H1 (cell line): ENCODE results near the gene CAPN8. TPM values are rescaled to one million over a fixed set of nuclear protein-coding genes. Genes with fewer than 3 reads are reported as not detected.

ENCODE experiments used
- CTCF ChIA-PET: fragments of 300-600 bp; sonication (Branson Sonifier 250); formaldehyde crosslinking; loops from one replicate; lab custom pipeline; 2021; ENCODE audit not compliant: partially characterized antibody; lab: Charles Lee
- POLR2A ChIA-PET: fragments of 300-600 bp; sonication (Branson Sonifier 250); formaldehyde crosslinking; loops from one replicate; lab custom pipeline; 2021; ENCODE audit warnings: inconsistent platforms; ENCODE audit not compliant: partially characterized antibody; lab: Charles Lee
- DNase-seq, 2 experiments: peaks; one replicate each; pipeline versions ENCODE4 v3.0.0 to v3.0.0-alpha.2; 2010 to 2022; ENCODE audit warnings: low spot score in 2 of 2, low read depth in 1 of 2, mixed read lengths in 1 of 2
- FAIRE-seq: peaks from 2 replicates; lab custom pipeline; 2011; peaks lifted over from hg19 to GRCh38; lab: Jason Lieb, UNC
- H2AFZ ChIP-seq: 2 replicates; pipeline ENCODE4 v1.8.1; 2012; ENCODE audit warnings: low read length, inconsistent platforms
- H2AK5ac ChIP-seq: 2 replicates; pipeline ENCODE4 v1.6.1; 2013; ENCODE audit warnings: low read depth, low read length
- H2BK120ac ChIP-seq: replicated peaks from 2 replicates; pipeline ENCODE3; 2013; ENCODE audit warnings: low read depth, low read length, inconsistent platforms
- H2BK12ac ChIP-seq: 2 replicates; pipeline ENCODE4 v1.6.1; 2013; ENCODE audit warnings: low read depth, low read length
- H2BK15ac ChIP-seq: 2 replicates; pipeline ENCODE4 v1.6.1; 2013; ENCODE audit warnings: low read length
- H2BK20ac ChIP-seq: 2 replicates; pipeline ENCODE4 v1.6.1; 2013; ENCODE audit warnings: low read length
- H2BK5ac ChIP-seq: 2 replicates; pipeline ENCODE4 v1.6.1; 2013; ENCODE audit warnings: low read depth, low read length
- H3K14ac ChIP-seq: 2 replicates; pipeline ENCODE4 v1.6.1; 2013; ENCODE audit warnings: inconsistent platforms; ENCODE audit not compliant: insufficient read length
- H3K18ac ChIP-seq: 2 replicates; pipeline ENCODE4 v1.6.1; 2013; ENCODE audit warnings: low read length; ENCODE audit errors: extremely low read depth
- H3K23ac ChIP-seq: 2 replicates; pipeline ENCODE4 v1.6.1; 2013; ENCODE audit warnings: inconsistent platforms; ENCODE audit not compliant: insufficient read length
- H3K23me2 ChIP-seq: 2 replicates; pipeline ENCODE4 v1.6.1; 2013; ENCODE audit warnings: low read depth, low read length
- H3K27ac ChIP-seq: 2 replicates; pipeline ENCODE4 v1.6.1; 2011; ENCODE audit warnings: low read depth, low read length, inconsistent platforms
- H3K27me3 ChIP-seq, 4 experiments: replicated peaks in 1 of 4; 1 replicate in 1 of 4; 2 replicates in 3 of 4; pipeline versions ENCODE4 v1.6.1 to v1.8.1; 2011 to 2013; ENCODE audit warnings: low read length in 3 of 4, mild to moderate bottlenecking in 3 of 4, inconsistent platforms in 2 of 4, mixed read lengths in 2 of 4, moderate library complexity in 1 of 4; ENCODE audit not compliant: control insufficient read depth in 3 of 4, insufficient read depth in 3 of 4; ENCODE audit errors: extremely low read depth in 1 of 4
- H3K36me3 ChIP-seq, 4 experiments: 2 replicates each; pipeline versions ENCODE4 v1.6.1 to v1.8.1; 2011 to 2013; ENCODE audit warnings: mild to moderate bottlenecking in 4 of 4, low read length in 3 of 4, moderate library complexity in 2 of 4, control low read depth in 1 of 4, inconsistent platforms in 1 of 4; ENCODE audit not compliant: insufficient read depth in 4 of 4, control insufficient read depth in 2 of 4
- H3K4ac ChIP-seq: replicated peaks from 2 replicates; pipeline ENCODE3; 2013; ENCODE audit warnings: low read length, low read depth, mixed read lengths, inconsistent platforms; ENCODE audit not compliant: insufficient read length
- H3K4me1 ChIP-seq, 4 experiments: replicated peaks in 1 of 4; 1 replicate in 1 of 4; 2 replicates in 3 of 4; pipeline versions ENCODE4 v1.6.1 to v1.8.1; 2011 to 2013; ENCODE audit warnings: low read length in 3 of 4, inconsistent platforms in 2 of 4, mixed read lengths in 1 of 4; ENCODE audit not compliant: insufficient read depth in 4 of 4, control insufficient read depth in 3 of 4
- H3K4me2 ChIP-seq, 2 experiments: 2 replicates each; pipeline versions ENCODE4 v1.6.1 to v1.8.1; 2011 to 2013; ENCODE audit warnings: low read depth in 2 of 2, low read length in 2 of 2, control low read depth in 1 of 2, inconsistent platforms in 1 of 2, mild to moderate bottlenecking in 1 of 2; ENCODE audit not compliant: insufficient read depth in 1 of 2
- H3K4me3 ChIP-seq, 4 experiments: fragments of 200-600, 300-600 bp in 1 of 4; sonication (generic), shearing (Covaris generic), sonication (Bioruptor Twin) in 1 of 4; 2 replicates each; pipeline versions ENCODE4 v1.5.1 to v1.8.1; 2011 to 2016; ENCODE audit warnings: low read length in 4 of 4, low read depth in 3 of 4, control low read depth in 2 of 4, inconsistent platforms in 2 of 4, mild to moderate bottlenecking in 2 of 4, mixed read lengths in 1 of 4, moderate library complexity in 1 of 4; ENCODE audit not compliant: insufficient read depth in 2 of 4; ENCODE audit errors: extremely low read depth in 1 of 4
- H3K56ac ChIP-seq: replicated peaks from 2 replicates; pipeline ENCODE3; 2013; ENCODE audit warnings: low read depth, mild to moderate bottlenecking, mixed read lengths, low read length, inconsistent platforms; ENCODE audit not compliant: insufficient read length
- H3K79me1 ChIP-seq: 2 replicates; pipeline ENCODE4 v1.6.1; 2013; ENCODE audit warnings: low read depth, low read length, control low read depth
- H3K79me2 ChIP-seq, 2 experiments: 2 replicates each; pipeline versions ENCODE4 v1.6.1 to v1.8.1; 2012 to 2013; ENCODE audit warnings: low read length in 2 of 2, mild to moderate bottlenecking in 2 of 2, inconsistent platforms in 1 of 2; ENCODE audit not compliant: insufficient read depth in 2 of 2, control insufficient read depth in 1 of 2
- H3K9ac ChIP-seq, 4 experiments: replicated peaks in 1 of 4; 1 replicate in 1 of 4; 2 replicates in 3 of 4; pipeline versions ENCODE4 v1.6.1 to v1.8.1; 2011 to 2013; ENCODE audit warnings: low read depth in 3 of 4, low read length in 3 of 4, control low read depth in 2 of 4, mild to moderate bottlenecking in 2 of 4, moderate library complexity in 2 of 4, inconsistent platforms in 1 of 4; ENCODE audit errors: extremely low read depth in 1 of 4
- H3K9me3 ChIP-seq, 2 experiments: 2 replicates each; pipeline versions ENCODE4 v1.6.1 to v1.8.1; 2012 to 2013; ENCODE audit warnings: mild to moderate bottlenecking in 2 of 2, moderate library complexity in 2 of 2, control low read depth in 1 of 2, inconsistent platforms in 1 of 2, low read depth in 1 of 2, low read length in 1 of 2, mixed read lengths in 1 of 2; ENCODE audit not compliant: insufficient read depth in 2 of 2
- H4K20me1 ChIP-seq, 2 experiments: replicated peaks in 1 of 2; 2 replicates each; pipeline versions ENCODE3 to v1.8.1; 2011 to 2013; ENCODE audit warnings: inconsistent platforms in 2 of 2, low read length in 2 of 2, mild to moderate bottlenecking in 1 of 2; ENCODE audit not compliant: insufficient read depth in 2 of 2, control insufficient read depth in 1 of 2
- H4K5ac ChIP-seq: 2 replicates; pipeline ENCODE4 v1.6.1; 2013; ENCODE audit warnings: low read length, low read depth, mixed read lengths, inconsistent platforms; ENCODE audit not compliant: insufficient read length
- H4K8ac ChIP-seq: 2 replicates; pipeline ENCODE4 v1.8.0; 2013; ENCODE audit warnings: mild to moderate bottlenecking, moderate library complexity, low read length, inconsistent platforms; ENCODE audit not compliant: insufficient read depth; ENCODE audit errors: extremely low read depth
- H4K91ac ChIP-seq: replicated peaks from 2 replicates; pipeline ENCODE3; 2013; ENCODE audit warnings: low read length, mixed read lengths, inconsistent platforms; ENCODE audit not compliant: insufficient read length
- GABPA ChIP-seq: IDR thresholded peaks from 2 replicates; pipeline ENCODE4 v1.6.1; 2011; ENCODE audit warnings: mild to moderate bottlenecking, low read length, moderate library complexity, borderline replicate concordance; ENCODE audit not compliant: insufficient read depth
- MAX ChIP-seq: IDR thresholded peaks from 2 replicates; pipeline ENCODE4 v1.6.1; 2012; ENCODE audit warnings: inconsistent platforms
- RFX5 ChIP-seq: IDR thresholded peaks from 2 replicates; pipeline ENCODE4 v1.6.1; 2011; ENCODE audit warnings: low read depth, low read length, improper control_type of control experiment, borderline replicate concordance
- SIN3A ChIP-seq, 2 experiments: IDR thresholded peaks in 1 of 2; conservative IDR thresholded peaks in 1 of 2; 2 replicates each; pipeline ENCODE4 v1.6.1; 2011 to 2012; ENCODE audit warnings: low read length in 2 of 2, improper control_type of control experiment in 1 of 2, low read depth in 1 of 2, mild to moderate bottlenecking in 1 of 2
- SP2 ChIP-seq: IDR thresholded peaks from 2 replicates; pipeline ENCODE4 v1.6.1; 2012; ENCODE audit warnings: mild to moderate bottlenecking, low read length, inconsistent platforms
- SRF ChIP-seq: IDR thresholded peaks from 2 replicates; pipeline ENCODE4 v1.6.1; 2011; ENCODE audit warnings: mild to moderate bottlenecking, low read depth, low read length, moderate library complexity
- TBP ChIP-seq: IDR thresholded peaks from 2 replicates; pipeline ENCODE4 v1.6.1; 2011; ENCODE audit warnings: low read depth, low read length, improper control_type of control experiment
- TEAD4 ChIP-seq: IDR thresholded peaks from 2 replicates; pipeline ENCODE4 v1.6.1; 2012; ENCODE audit warnings: low read depth, low read length, inconsistent platforms, mixed read lengths
- WGBS, 2 experiments: shearing (Covaris generic) in 1 of 2; methylation state at CpG; one replicate each; pipeline versions ENCODE4 v1.1.6 to v1.1.7; 2013 to 2015; ENCODE audit warnings: low lambda C conversion rate in 2 of 2, mixed read lengths in 2 of 2, inconsistent platforms in 1 of 2, low coverage in 1 of 2, missing lambda C conversion rate in 1 of 2; ENCODE audit not compliant: insufficient replicate concordance in 2 of 2, insufficient coverage in 1 of 2, insufficient read length in 1 of 2; ENCODE audit errors: extremely low coverage in 1 of 2, missing lambda C conversion rate in 1 of 2; 5-methylcytosine and 5-hydroxymethylcytosine counted together
- polyA plus RNA-seq, 7 experiments: library from polyadenylated mRNA; depleted of rRNA in 3 of 7; stranded (reverse) in 5 of 7; unstranded in 2 of 7; fragments of >200 nt in 5 of 7; fragments of 200-250 nt in 2 of 7; gene quantifications; 1 replicate in 5 of 7; 2 replicates in 1 of 7; 4 replicates in 1 of 7; pipeline versions ENCODE4 v1.2.1 to v1.2.3, GENCODE V29; 2011 to 2013; ENCODE audit warnings: missing spikeins in 2 of 7, mixed read lengths in 2 of 7
- total RNA-seq: library from RNA; stranded (reverse); fragmentation: NEBNext Ultra II Directional; extraction: Animal tissue kit (Norgen Biotek cat#: 25700); gene quantifications from 2 replicates; pipeline ENCODE4 v1.2.1, GENCODE V29; 2021

Gene CAPN8
- total and polyA plus RNA-seq, 2 of the 8 experiments (the other 6 are each of a cell fraction or from before 2014, with no cell fraction given) = 0.20 to 0.26 TPM

GRCh38 chr1:223621312-223621734 lies 44.2 kb downstream of the CAPN8 start:
- 94% methylated on average over 10 of the region's 10 CpGs; no CpG with 5 or more reads in 1 of the 2 experiments for WGBS, 2 experiments
- POLR2A ChIA-PET = no interaction called here
- FAIRE-seq = no peak

More at GRCh38 chr1:223621312-223621734, 44.2 kb downstream of the CAPN8 start:
- Histone ChIP-seq H2AFZ (no peak overlapping the region), H2BK12ac (no peak overlapping the region), H3K9me3 (no peaks in the 10 kb centered on the region), H4K20me1 (no peaks in the 10 kb centered on the region), H2AK5ac (no peak overlapping the region), H3K4ac (no peak overlapping the region), H4K8ac (no peak overlapping the region), H3K18ac (no peak overlapping the region), H3K27me3 (no peaks in the 10 kb centered on the region), H2BK120ac (no peak overlapping the region), H3K4me2 (no peak overlapping the region), H3K36me3 (no peaks in the 10 kb centered on the region), H3K79me2 (no peaks in the 10 kb centered on the region), H2BK20ac (no peak overlapping the region), H3K27ac (no peak overlapping the region), H3K4me3 (no peak overlapping the region), H4K91ac (no peak overlapping the region), H2BK5ac (no peak overlapping the region), H3K23me2 (no peaks in the 10 kb centered on the region), H3K79me1 (no peaks in the 10 kb centered on the region), H3K9ac (no peak overlapping the region), H3K23ac (no peak overlapping the region), H3K14ac (no peak overlapping the region), H3K56ac (no peak overlapping the region), H2BK15ac (no peak overlapping the region), H3K4me1 (peaks cover 0 to 6% (median 1%) of the 10 kb centered on the region in 4 experiments; a peak in 3 of 7 replicates), H4K5ac (no peak overlapping the region)
- CTCF ChIA-PET = interaction anchor here (0.7 to 6.5 kb wide), 5 partner anchors 9 to 64 kb away, joined by 3 to 52 read pairs (median 3); no protein-coding TSS in a partner anchor
- no peak for DNase-seq
- TF ChIP-seq MAX (no peak), SIN3A (conservative IDR thresholded peaks at IDR 0.05 in 1 of 2, IDR thresholded peaks at IDR 0.05 in 1 of 2; ENCODE audit: low read depth in 1 of 2, low read length in 2 of 2) (no peak), TBP (no peak), RFX5 (no peak), SRF (no peak), SP2 (no peak), GABPA (no peak), TEAD4 (no peak)
